ENCODE data around the gene CERS5. TPM values are rescaled to one million over a fixed set of nuclear protein-coding genes. Genes with fewer than 3 reads are reported as not detected.
A peak's percentile ranks its signal among the peaks of the same experiment; 100 is the strongest.

The CERS5 gene
- total RNA-seq, 1 donor from 2014 or later, result 64.9 TPM

- H3K27me3 Mint-ChIP-seq, result no peaks in the 10 kb centered on the region
- POLR2A ChIA-PET, result no interaction called here
- peaks cover 13% of the 10 kb centered on the region for H3K4me1 Mint-ChIP-seq
- no peaks in the 10 kb centered on the region for H3K36me3 Mint-ChIP-seq (ENCODE audit: low read depth)
- no peak overlapping the region for H3K27ac Mint-ChIP-seq
- no peak for TF ChIP-seq CTCF (IDR thresholded peaks at IDR 0.05)
- no peak for DNase-seq
- no peak overlapping the region for H3K4me3 Mint-ChIP-seq
- CTCF ChIA-PET, result no interaction called here
- H3K9me3 Mint-ChIP-seq, result no peaks in the 10 kb centered on the region
- intact Hi-C loops (cut with micrococcal nuclease), result no loop called here
- ATAC-seq (ENCODE audit: low read depth), result no peak
Measured at GRCh38 chr12:50192908-50193307, 25.7 kb upstream of the CERS5 start.

- ChIA-PET CTCF (no interaction called here), POLR2A (no interaction called here)
- Mint-ChIP-seq H3K27me3 (no peaks in the 10 kb centered on the region), H3K4me1 (peaks cover 13% of the 10 kb centered on the region), H3K27ac (no peak overlapping the region), H3K9me3 (no peaks in the 10 kb centered on the region), H3K4me3 (no peak overlapping the region), H3K36me3 (ENCODE audit: low read depth) (no peaks in the 10 kb centered on the region)
- ATAC-seq (ENCODE audit: low read depth), result no peak
- intact Hi-C loops (cut with micrococcal nuclease), result no loop called here
- no peak for TF ChIP-seq CTCF (IDR thresholded peaks at IDR 0.05)
- DNase-seq, result no peak
Measured at GRCh38 chr12:50192236-50192635, 25.1 kb upstream of the CERS5 start.

GRCh38 chr12:50190859-50191258 is 23.7 kb upstream of the CERS5 start:
- Mint-ChIP-seq H3K4me3 (no peak overlapping the region), H3K9me3 (no peaks in the 10 kb centered on the region), H3K27ac (no peak overlapping the region), H3K36me3 (ENCODE audit: low read depth) (no peaks in the 10 kb centered on the region), H3K4me1 (peaks cover 13% of the 10 kb centered on the region), H3K27me3 (no peaks in the 10 kb centered on the region)
- POLR2A ChIA-PET, result no interaction called here
- TF ChIP-seq CTCF (IDR thresholded peaks at IDR 0.05), result no peak
- CTCF ChIA-PET, result no interaction called here
- ATAC-seq (ENCODE audit: low read depth) (no peak), DNase-seq (no peak)
- intact Hi-C loops (cut with micrococcal nuclease), result no loop called here

GRCh38 chr12:50188875-50189575 is 21.9 kb upstream of the CERS5 start:
- Mint-ChIP-seq H3K27me3 (no peaks in the 10 kb centered on the region), H3K27ac (peak overlapping the region; percentile 90), H3K4me1 (peaks cover 13% of the 10 kb centered on the region), H3K4me3 (peak overlapping the region; percentile 7), H3K9me3 (no peaks in the 10 kb centered on the region), H3K36me3 (ENCODE audit: low read depth) (no peaks in the 10 kb centered on the region)
- ATAC-seq (ENCODE audit: low read depth), result peak; percentile 49
- CTCF ChIA-PET, result no interaction called here
- POLR2A ChIA-PET, result interaction anchor here (0.7 kb wide), 2 partner anchors 15 to 101 kb away, joined by 3 to 6 read pairs; no protein-coding TSS in a partner anchor
- DNase-seq, result no peak
- no peak for TF ChIP-seq CTCF (IDR thresholded peaks at IDR 0.05)
- intact Hi-C loops (cut with micrococcal nuclease), result no loop called here

GRCh38 chr12:50188241-50188781 is 21.1 kb upstream of the CERS5 start:
- ChIA-PET CTCF (interaction anchor here (1.1 to 1.4 kb wide), 2 partner anchors 10 to 76 kb away, joined by 3 read pairs; partner anchors contain the start of gene COX14), POLR2A (interaction anchor here (0.7 kb wide), 2 partner anchors 16 to 33 kb away, joined by 3 read pairs; no protein-coding TSS in a partner anchor)
- no peak for ATAC-seq (ENCODE audit: low read depth)
- Mint-ChIP-seq H3K27me3 (no peaks in the 10 kb centered on the region), H3K4me1 (peaks cover 13% of the 10 kb centered on the region), H3K4me3 (no peak overlapping the region), H3K36me3 (ENCODE audit: low read depth) (no peaks in the 10 kb centered on the region), H3K27ac (peak overlapping the region; percentile 90), H3K9me3 (no peaks in the 10 kb centered on the region)
- DNase-seq, result no peak
- TF ChIP-seq CTCF (IDR thresholded peaks at IDR 0.05), result no peak
- intact Hi-C loops (cut with micrococcal nuclease), result no loop called here

All from activated B cell treated with CpG ODN at 0.5 μM for 24 hours (primary cell).